Choroid plexus epithelial cell (primary cell): ENCODE results near the gene CELF4.

Source experiments
- DNase-seq: peaks from one replicate; pipeline ENCODE4 v3.0.0-alpha.2; 2010; ENCODE audit warnings: low read depth
- H3K4me3 ChIP-seq: 2 replicates; pipeline ENCODE4 v1.5.1; 2011; ENCODE audit warnings: low read depth, mild to moderate bottlenecking, control low read depth, low read length, moderate library complexity
- TF ChIP-seq, protein P1 (sequence below): conservative IDR thresholded peaks from 2 replicates; pipeline ENCODE4 v1.5.1; 2011; ENCODE audit warnings: low read depth, mild to moderate bottlenecking, control low read depth, inconsistent platforms, low read length, moderate library complexity

CELF4 gene

DNA sequence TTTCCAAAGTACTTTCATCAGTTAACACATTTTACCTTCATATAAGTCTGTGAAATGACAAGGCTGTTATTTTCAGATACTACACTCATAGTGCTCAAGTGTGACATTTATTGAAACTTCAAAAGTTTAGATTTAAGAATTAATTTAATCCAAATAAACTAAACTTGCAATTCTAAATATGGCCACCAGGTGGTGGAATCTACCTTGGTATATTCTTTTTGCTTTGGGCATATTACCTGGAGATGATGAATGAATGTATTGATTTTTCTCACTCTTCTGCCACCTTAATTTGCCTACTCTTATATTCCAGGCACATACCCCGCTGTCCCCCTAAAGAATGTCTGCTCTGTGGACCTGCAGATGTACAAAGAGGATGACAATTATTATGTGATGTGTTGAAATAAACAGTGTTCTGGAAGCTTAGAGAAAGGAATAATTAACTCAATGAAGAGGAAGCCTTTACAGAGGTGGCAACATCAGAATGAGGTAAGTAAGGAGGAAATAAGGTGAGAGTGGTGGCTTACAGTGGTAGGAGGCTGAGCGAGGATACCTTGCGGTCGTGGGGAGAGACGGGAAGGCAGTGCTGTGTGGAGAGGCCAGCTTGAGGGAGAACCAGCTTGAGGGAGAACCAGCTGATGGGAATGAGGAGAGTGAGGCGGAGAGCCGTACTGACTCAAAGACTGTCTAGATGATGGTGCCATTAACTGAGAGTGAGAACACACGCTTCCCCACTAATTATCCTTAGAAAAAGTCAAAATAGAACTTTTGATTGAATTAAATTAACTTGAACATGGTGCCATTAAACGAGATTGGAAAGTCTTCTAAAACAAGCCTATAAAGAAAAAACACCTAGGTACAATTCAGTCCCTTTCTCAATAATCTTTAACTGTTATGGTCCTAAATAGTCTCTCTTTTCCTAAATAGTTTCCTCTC, 179.5 kb downstream of the CELF4 start:
- no peak overlapping the region for H3K4me3 ChIP-seq
- TF ChIP-seq, protein P1, sequence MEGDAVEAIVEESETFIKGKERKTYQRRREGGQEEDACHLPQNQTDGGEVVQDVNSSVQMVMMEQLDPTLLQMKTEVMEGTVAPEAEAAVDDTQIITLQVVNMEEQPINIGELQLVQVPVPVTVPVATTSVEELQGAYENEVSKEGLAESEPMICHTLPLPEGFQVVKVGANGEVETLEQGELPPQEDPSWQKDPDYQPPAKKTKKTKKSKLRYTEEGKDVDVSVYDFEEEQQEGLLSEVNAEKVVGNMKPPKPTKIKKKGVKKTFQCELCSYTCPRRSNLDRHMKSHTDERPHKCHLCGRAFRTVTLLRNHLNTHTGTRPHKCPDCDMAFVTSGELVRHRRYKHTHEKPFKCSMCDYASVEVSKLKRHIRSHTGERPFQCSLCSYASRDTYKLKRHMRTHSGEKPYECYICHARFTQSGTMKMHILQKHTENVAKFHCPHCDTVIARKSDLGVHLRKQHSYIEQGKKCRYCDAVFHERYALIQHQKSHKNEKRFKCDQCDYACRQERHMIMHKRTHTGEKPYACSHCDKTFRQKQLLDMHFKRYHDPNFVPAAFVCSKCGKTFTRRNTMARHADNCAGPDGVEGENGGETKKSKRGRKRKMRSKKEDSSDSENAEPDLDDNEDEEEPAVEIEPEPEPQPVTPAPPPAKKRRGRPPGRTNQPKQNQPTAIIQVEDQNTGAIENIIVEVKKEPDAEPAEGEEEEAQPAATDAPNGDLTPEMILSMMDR = peak; percentile 62
- DNase-seq = peak; percentile 51

DNA sequence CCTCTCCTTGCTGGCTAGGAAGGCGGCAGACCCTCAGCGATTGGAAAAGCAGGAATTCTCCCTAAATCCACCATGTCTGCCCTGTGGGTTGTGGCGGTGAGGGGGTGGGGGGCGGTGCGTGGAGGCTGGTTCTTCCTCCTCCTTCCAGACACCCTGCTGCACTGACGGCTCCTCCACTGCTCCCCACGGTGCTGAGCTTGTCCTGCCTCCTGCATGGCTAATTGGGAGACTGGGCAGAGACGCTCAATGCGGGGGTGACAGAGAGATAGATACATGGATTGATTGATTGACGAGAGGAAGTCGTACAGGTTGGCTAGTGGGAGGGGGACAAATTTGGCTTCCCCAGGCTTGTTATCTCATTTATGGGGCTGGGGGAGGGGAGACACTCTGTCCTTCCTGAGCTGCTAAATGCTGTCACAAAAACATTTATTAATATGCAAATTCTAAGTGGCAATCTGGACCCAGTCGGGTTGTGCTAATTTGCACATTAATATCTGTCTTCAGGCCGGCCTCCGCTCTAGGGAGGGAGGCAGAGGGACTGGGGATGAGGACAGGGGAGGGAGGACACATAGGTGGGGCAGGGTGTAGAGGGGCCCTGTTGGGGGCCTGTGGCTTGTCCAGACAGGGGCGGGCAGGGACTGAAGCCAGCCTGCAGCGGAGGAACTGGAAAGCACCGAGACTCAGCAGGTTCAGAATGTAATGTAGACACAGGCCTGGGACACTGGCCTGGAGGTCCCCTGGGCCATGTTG, 181.6 kb downstream of the CELF4 start:
- TF ChIP-seq, protein P1 = no peak
- no peak for DNase-seq
- no peak overlapping the region for H3K4me3 ChIP-seq

DNA sequence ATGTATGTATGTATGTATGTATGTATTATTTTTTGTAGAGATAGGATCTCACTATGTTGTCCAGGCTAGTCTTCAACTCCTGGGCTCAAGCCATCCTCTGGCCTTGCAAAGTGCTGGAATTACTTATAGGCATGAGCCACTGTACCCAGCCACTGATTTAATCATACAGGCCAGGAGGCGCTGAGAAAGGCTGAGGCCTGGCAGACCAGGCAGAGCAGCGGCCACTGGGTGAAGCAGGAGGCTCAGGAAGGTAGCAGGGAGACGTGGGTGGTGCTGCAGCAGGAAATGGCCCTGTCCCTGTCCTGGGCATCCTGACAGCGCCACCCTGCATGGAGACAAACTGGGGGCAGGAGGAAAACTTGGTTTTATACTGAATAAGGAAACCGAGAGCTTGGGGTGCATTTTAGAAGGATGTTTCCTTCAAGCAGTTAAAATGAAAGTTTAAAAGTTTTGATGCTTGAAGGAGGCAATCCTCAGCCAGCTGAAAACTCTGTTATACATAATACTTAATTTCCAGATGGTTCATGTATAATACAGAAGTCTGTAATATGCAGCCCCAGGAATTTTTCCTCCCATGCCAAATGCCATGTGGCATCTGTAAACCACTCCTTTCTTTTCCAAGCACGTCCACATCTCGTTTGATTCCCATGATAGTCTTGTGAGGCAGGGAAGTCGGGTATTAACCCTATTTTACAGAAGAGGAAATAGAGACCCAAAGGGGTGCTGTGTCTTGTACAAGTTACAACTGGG, 182.4 kb downstream of the CELF4 start:
- H3K4me3 ChIP-seq = no peak overlapping the region
- DNase-seq = no peak
- TF ChIP-seq, protein P1 = no peak

DNA sequence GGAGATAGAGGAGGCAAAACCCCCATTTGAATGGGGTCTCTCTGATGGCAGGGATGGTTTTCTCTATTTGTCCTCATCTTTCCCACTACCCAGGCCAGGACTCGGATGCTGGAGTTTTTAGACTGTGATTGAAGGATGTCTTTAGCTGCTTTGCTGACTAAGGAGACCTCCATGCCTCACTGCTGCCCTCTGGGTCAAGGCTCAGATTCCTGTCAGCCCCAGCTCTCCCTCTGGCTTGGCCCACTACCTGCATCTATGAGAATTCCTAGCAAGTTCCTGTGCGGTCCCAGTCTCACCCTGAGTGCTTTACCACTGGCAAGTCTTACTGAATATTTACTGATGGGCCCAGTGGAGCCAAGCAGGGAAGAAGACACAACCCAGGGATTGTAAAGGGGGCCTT, 184.0 kb downstream of the CELF4 start:
- no peak overlapping the region for H3K4me3 ChIP-seq
- TF ChIP-seq, protein P1 = no peak
- no peak for DNase-seq

DNA sequence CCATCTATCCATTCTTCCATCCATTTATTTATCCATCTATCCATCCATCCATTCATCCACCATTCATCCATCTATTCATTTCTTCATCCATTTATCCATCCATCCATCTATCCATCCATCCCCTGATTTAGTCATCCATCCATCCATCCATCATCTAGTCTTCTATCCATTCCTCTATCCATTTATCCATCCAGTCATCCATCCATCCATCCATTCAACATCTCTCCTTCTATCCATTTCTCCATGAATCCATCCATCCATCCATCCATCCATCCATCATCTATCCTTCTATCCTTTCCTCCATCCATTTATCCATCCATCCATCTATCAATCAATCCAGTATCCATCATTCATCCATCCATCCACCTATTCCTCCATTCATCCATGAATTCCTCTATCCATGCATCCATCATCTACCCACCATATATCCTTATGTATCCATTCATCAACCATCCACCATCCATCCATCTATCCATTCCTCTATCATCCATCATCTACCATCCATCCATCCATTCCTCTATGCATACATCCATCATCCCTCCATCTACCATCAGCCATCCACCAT, 185.0 kb downstream of the CELF4 start:
- TF ChIP-seq, protein P1 = no peak
- H3K4me3 ChIP-seq = no peak overlapping the region
- no peak for DNase-seq

DNA sequence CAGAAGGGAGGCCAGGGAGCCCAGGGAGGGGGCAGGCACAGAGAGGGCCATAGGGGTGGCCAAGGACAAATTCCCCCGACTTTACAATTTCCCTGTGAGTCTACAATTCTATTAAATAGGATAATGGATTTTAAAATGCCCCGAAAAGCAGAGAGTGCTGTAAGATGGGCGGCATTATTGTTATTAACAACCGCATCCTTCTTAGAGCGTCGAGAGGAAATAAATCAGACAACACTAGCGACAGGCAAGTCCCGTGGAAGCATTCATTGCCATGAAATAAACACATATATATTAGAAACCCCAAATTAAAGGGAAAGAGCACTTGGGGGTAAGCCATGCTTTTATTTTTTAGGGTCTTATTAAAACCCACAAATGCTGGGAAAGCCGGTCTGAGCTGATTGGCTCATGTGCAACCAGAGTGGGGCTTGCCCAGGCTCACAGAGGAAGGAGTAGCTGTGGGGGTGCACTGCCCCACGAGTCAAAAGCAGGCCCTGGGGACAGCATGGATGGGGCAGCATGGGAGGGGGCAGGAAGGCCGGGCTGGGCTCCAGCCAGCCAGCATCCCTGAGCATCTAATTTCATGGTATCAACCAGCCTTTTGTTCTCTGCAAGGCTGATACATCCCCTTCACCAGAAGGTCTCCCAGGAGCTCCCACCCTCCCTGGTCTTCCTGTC, 187.1 kb downstream of the CELF4 start:
- no peak overlapping the region for H3K4me3 ChIP-seq
- no peak for DNase-seq
- TF ChIP-seq, protein P1 = no peak
